HL-60 (cell line): ENCODE results near the gene ANO10.

ENCODE experiments used
- DNase-seq, 2 experiments: peaks; one replicate each; pipeline ENCODE4 v3.0.0-alpha.2; 2010 to 2020; ENCODE audit warnings: low read depth in 1 of 2, low spot score in 1 of 2
- H3K27ac ChIP-seq: fragments of 250-450 bp; sonication (Bioruptor Pico); replicated peaks from 2 replicates; pipeline ENCODE4 v1.5.1; 2020; ENCODE audit warnings: mild to moderate bottlenecking, moderate library complexity
- H3K27me3 ChIP-seq: fragments of 250-450 bp; sonication (Bioruptor Pico); 2 replicates; pipeline ENCODE4 v1.5.1; 2021; ENCODE audit warnings: mild to moderate bottlenecking, moderate library complexity; ENCODE audit not compliant: insufficient read depth, poor library complexity, severe bottlenecking
- H3K4me3 ChIP-seq: replicated peaks from 2 replicates; pipeline ENCODE4 v1.5.1; 2011; ENCODE audit warnings: mild to moderate bottlenecking, control low read depth, low read length; ENCODE audit not compliant: insufficient read depth
- CTCF ChIP-seq: IDR thresholded peaks from one replicate; pipeline ENCODE4 v1.5.1; 2011; ENCODE audit warnings: low read length, control low read depth, inconsistent platforms; ENCODE audit not compliant: insufficient read depth
- GABPA ChIP-seq: IDR thresholded peaks from 2 replicates; pipeline ENCODE4 v1.6.1; 2012; ENCODE audit warnings: low read depth
- POLR2AphosphoS5 ChIP-seq: IDR thresholded peaks from 2 replicates; pipeline ENCODE4 v1.6.1; 2012; ENCODE audit warnings: low read depth
- REST ChIP-seq: IDR thresholded peaks from 2 replicates; pipeline ENCODE4 v1.6.1; 2012; ENCODE audit warnings: low read depth; ENCODE audit not compliant: insufficient replicate concordance
- SPI1 ChIP-seq: IDR thresholded peaks from 2 replicates; pipeline ENCODE4 v1.6.1; 2012; ENCODE audit warnings: low read depth, mild to moderate bottlenecking, borderline replicate concordance

ANO10 gene

GRCh38 chr3:43629741-43630140 is 7.9 kb upstream of the ANO10 start:
- Histone ChIP-seq H3K27me3 (no peaks in the 10 kb centered on the region), H3K4me3 (no peak overlapping the region), H3K27ac (no peak overlapping the region)
- no peak for TF ChIP-seq GABPA
- TF ChIP-seq REST, result no peak
- no peak for TF ChIP-seq CTCF
- no peak for TF ChIP-seq SPI1
- no peak for TF ChIP-seq POLR2AphosphoS5
- no peak for DNase-seq

GRCh38 chr3:43629257-43629656 is 7.4 kb upstream of the ANO10 start:
- no peak overlapping the region for H3K27ac ChIP-seq
- no peak for DNase-seq
- no peak overlapping the region for H3K4me3 ChIP-seq
- no peak for TF ChIP-seq GABPA
- no peak for TF ChIP-seq POLR2AphosphoS5
- TF ChIP-seq CTCF, result no peak
- TF ChIP-seq REST, result no peak
- no peak for TF ChIP-seq SPI1
- H3K27me3 ChIP-seq, result no peaks in the 10 kb centered on the region

- no peak overlapping the region for H3K27ac ChIP-seq
- TF ChIP-seq REST (no peak), GABPA (no peak), SPI1 (no peak)
- no peaks in the 10 kb centered on the region for H3K27me3 ChIP-seq
- no peak for DNase-seq
- no peak overlapping the region for H3K4me3 ChIP-seq
Measured at GRCh38 chr3:43627360-43627759, 5.5 kb upstream of the ANO10 start.
